AG08395 (cell line): ENCODE measurements around the gene RAB31.
A peak's percentile ranks its signal among the peaks of the same experiment; 100 is the strongest.

Experiments
- DNase-seq: peaks from one replicate; pipeline ENCODE4 v3.0.0; 2012; ENCODE audit warnings: mixed read lengths, low spot score

The RAB31 gene

GRCh38 chr18:9792565-9793245 is 84.6 kb downstream of the RAB31 start:
- DNase-seq, result no peak

DNA sequence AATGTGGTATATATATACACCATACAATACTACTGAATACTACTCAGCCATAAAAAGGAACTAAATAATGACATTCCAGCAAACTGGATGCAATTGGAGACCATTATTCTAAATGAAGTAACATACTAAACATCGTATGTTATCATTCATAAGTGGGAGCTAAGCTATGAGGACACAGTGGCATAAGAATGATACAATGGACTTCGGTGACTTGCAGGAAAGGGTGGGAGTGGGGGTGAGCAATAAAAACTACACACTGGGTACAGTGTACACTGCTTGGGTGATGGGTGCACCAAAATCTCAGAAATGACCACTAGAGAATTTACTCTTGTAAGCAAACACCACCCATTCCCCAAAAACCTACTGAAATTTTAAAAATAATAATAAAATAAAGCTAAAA is 87.9 kb downstream of the RAB31 start:
- no peak for DNase-seq

DNA sequence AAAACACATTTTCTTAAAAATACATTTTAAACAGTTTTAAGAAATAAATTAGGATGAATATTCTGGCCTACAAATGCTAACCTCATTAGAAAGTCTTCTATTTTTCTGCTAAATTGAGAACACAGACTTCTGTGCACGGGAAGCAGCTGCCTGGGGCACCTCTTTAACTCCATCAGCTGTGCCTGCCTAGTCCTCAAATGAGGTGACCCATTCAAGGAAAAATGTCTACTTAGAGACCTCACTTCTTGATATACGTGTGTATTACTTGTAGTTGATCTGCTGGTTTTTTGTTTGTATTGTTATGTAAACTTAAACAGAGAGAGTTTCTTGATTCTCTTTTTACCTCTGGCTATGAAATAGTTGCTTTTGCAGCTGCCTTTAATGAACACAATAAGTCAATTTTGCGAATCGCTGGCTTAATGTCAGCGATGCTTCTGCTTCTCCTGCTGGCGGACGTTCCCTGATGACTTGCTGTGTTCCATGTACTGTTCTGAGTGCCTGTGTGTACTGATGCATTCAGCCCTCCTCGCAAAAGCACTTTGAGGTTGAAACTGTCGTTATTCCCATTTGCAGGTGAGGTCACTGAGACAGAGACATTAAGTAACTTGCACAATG is 88.9 kb downstream of the RAB31 start:
- no peak for DNase-seq

DNA sequence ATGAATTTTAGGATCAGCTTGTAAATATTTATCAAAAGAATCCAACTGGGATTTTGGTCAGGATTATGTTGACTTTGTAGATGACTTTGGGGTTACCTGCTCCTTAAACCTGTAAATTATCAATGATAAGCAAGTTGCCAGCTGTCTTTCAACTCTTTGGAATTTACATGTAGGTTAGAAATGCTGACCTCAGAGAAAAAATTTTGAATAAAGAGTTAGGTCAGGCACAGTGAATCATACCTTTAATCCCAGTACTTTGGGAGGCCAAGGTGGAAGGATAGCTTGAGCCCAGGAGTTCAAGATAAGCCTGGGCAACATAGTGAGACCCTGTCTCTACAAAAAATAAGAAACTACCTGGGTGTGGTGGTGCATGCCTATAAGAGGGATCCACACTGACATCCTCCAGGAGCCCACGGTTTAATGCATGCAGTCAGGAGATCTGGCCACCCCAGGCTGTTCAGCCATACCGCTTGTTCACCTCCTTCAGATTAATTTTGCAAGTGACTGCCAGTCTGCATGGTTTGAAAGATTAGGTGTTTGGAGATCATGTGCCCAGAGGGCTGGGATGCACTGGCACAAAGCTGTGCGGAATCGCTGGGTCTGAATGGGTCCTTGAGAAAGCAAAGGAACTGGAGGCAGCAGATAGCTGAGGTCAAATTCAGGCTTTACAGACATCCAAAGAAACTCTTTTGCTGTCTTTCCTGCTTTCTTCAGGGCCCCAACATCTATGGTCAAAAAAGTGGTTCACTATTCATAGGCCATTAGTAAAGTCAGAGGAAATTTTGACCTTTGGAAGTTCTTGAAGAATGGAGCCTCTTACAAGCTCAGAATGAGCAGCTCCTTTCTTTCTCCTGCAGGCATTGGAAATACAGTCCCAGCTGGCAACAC is 94.3 kb downstream of the RAB31 start:
- no peak for DNase-seq

- DNase-seq, result no peak
Observed at GRCh38 chr18:9803063-9803697, 95.1 kb downstream of the RAB31 start.

- DNase-seq, result no peak
Observed at GRCh38 chr18:9803698-9804516, 95.8 kb downstream of the RAB31 start.

DNA sequence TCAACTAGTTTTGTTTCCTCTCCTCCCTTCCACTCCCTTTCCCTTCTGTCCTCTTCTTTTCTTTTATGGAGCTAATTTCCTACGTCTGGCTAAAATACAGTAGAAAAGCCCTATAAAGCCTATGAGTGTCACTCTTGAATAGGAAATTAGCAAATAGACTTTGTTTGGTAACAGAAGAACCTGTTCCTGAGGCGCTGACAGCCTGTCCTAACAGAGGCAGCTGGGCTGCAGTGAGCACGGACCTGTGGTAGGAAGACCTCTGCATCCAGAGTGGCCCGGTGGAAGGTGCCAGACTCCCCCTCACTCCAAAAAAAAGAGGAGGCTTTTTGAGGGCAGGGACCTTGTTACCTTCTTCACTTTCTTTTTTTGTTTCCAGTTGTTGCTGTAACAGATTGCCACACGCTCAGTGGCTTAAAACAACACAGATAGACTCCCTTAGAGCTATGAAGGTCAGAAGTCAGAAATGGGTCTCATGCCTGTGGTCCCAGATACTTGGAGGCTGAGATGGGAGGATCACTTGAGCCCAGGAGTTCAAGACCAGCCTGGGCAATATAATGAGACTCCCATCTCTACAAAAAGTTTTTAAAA is 96.5 kb downstream of the RAB31 start:
- no peak for DNase-seq

- DNase-seq, result no peak
Observed at GRCh38 chr18:9806905-9807304, 98.8 kb downstream of the RAB31 start.

DNA sequence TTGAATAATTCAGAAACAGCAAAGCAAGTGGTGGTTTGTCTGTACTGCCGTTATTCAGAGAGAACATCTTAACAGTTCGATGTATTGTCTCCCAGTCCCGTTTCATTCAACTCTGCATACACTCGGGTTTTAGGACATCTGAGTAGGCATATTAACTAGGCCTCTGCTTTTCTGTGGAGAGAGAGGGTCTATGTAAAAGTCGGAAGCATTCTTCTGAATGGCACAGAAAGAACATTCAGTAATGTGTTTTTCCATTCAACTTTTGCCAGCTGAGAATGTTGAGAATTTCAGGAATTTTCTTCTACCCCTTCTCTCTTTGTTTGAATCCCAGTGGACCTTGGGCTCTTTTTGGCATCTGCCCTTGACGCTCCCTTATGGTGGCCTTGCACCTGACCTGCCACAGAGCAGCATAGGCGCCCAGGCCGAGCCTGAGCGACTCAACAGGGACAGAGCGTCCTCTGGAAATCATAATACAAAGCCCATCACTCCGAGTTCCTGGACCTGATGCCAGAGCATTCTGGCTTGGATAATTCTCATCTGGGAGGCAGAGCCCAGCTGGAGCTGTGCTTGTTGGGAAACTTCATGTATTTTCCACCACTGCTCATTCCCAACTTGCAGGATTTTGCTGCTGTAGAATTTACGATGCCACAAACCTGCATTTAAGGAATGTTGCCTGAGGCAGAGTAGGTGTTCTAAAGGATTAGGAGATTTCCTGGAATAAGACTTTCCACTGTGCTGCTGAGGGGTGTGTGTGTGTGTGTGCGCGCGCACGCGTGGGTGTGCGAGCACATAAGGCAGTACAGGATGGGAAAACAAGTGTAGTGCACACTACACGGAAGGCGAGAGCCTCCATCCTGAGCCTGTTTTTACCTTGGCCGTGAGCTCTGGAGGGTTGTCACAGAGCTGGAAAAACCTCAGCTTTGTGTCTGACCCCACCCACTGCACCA is 100.5 kb downstream of the RAB31 start:
- DNase-seq, result peak; percentile 38

GRCh38 chr18:9809697-9810096 is 101.6 kb downstream of the RAB31 start:
- no peak for DNase-seq

DNA sequence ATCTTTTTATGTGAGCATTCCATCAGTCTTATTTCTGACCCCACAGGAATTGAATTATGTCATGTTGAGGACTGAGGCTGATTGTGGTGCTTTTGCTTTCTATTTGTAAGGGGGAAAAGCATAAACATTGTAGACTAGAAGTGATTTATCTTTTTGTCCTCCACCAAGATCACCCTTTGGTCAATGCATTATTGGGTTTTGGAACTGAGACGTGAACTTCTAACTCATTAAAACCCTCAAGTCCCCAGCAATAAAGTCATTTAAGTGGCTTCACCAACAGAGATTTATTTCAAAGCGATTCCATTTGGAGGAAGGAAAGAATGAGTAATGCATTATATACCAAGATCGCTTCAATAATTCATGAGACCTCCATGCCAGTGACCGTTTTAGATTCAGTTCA is 102.2 kb downstream of the RAB31 start:
- DNase-seq, result no peak

DNA sequence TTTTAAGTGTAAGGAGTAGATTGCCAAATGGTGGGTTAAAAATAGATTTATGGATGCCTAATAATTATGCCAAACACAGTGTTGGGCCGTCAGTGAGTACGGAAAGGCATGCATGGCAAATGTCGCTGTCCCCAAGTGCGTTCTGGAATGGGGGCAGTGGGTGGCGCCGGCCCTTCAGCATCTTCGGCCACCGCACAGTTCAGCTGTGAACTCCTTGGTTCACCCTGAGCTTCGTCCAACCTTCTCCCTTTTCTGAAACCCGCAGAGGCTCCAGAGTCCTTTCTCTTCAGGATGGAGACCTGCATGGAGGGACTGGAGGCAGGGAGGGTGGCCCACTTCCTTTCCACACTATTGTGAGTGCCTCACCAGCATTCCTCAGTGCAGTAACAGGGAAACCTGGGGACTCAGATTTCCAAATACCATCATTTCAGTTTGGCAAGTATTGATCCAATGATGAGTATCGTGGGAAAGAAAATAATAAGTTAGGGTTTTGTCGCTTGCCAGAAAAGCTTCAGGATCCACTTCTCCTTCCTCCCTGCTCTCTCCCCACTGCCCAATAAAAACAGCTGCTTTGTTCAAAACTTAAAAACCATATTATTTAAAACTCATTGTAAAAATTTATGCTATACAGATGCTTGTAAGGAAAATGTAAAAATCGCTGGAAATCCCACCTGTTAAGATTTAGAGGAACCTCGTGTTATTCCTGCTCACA is 103.0 kb downstream of the RAB31 start:
- no peak for DNase-seq

DNA sequence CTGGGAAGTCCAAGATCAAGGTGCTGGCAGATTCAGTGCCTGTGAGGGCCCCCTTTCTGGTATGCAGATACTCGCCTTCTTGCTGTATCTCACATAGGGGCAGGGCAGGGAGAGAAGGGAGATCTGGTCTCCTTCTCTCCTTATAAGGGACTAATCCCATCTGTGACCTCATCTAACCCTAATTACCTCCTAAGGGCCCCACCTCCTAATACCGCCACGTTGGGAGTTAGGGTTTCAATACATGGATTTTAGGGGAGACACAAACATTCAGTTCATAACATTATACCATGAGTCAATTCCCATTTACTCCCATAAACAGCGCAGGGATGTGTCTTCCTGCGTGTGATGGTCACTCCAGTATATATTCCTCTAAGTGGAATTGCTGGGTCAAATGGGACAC is 103.9 kb downstream of the RAB31 start:
- DNase-seq, result no peak

DNA sequence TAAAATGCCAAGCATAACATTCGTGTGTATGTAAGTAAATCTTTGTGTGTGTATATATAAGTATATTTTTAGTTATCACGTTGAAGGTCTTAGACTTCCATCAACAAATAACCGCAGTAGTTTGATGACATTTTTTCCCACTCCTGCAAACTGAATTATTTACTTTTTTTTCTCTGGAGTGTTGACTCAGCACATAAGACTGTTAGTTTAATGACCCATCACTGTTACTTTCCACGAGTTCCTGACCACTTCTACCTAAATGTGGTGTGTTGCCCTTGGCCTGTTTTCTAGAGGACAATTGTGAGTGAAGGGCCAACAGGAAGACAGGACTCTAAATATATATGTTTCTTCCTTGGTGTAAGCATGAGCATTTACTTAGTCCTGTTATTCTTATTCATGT is 106.3 kb downstream of the RAB31 start:
- DNase-seq, result peak; percentile 55

GRCh38 chr18:9817286-9817685 is 109.2 kb downstream of the RAB31 start:
- no peak for DNase-seq

- no peak for DNase-seq
Observed at GRCh38 chr18:9817725-9818422, 109.8 kb downstream of the RAB31 start.

GRCh38 chr18:9818423-9818734 is 110.3 kb downstream of the RAB31 start:
- DNase-seq, result no peak

- DNase-seq, result no peak
Observed at GRCh38 chr18:9820127-9820526, 112.0 kb downstream of the RAB31 start.

- DNase-seq, result no peak
Observed at GRCh38 chr18:9820719-9821118, 112.6 kb downstream of the RAB31 start.
